ENCODE results near the gene SYDE1. TPM values are rescaled to one million over a fixed set of nuclear protein-coding genes. Genes with fewer than 3 reads are reported as not detected.
A peak's percentile ranks its signal among the peaks of the same experiment; 100 is the strongest.

SYDE1 gene
- total RNA-seq, 4 donors from 2014 or later = 42.8 to 106 (median 77.1) TPM

DNA sequence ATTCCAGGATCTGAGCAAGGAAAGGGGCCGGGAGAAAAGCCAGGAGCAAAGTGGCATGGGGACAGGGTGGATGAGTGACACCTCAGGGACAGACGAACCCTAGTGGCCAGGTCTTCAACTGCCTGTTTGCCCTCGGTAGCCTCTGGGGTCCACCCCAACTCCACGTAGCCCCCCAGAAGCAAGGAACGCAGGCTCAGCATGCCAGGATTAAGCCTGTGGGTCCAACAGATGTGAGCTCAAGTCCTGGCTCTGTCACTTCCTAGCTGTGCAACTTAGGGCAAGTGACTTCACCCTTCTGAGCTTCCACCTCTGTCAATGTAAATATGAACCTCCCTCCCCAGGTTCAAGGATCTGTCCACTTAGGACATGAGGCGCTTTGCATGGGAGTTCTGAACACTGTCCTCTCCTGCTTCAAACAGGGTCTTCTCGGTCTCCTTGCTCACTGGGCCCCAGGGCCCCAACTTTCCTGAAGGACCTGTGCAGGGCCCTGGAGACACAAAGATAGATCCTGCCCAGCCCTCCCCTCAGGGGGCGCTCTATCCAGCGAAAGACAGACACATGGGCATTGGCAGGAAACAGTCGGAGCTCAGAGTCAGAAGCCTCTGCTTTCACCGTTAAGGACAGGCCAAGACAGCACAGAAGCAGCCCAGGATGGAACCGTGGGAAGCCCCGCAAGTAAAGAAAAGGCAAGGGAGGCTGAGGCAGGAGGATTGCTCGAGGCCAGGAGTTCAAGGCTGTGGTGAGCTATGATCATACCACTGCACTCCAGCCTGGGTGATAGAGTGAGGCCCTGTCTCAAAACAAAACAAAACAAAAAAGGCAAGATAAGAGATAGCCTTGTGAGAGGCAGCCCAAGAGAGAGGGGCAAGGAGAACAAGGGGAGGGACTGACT lies 13.2 kb downstream of the SYDE1 start:
- Histone ChIP-seq H3K27ac (replicated peaks in 1 of 4) (no peak overlapping the region), H3K4me3 (no peak overlapping the region), H3K36me3 (peaks cover 50 to 81% (median 79%) of the 10 kb centered on the region in 4 donors), H3K27me3 (no peaks in the 10 kb centered on the region), H3K4me1 (peaks cover 23 to 32% (median 30%) of the 10 kb centered on the region in 4 donors), H3K9me3 (no peaks in the 10 kb centered on the region)
- TF ChIP-seq CTCF (IDR thresholded peaks at IDR 0.05) = no peak
- DNase-seq (ENCODE audit: extremely low spot score) = no peak
- intact Hi-C loops (cut with DNase I) = no loop called here
- 90% methylated on average over 14 of the region's 14 CpGs for WGBS

- peak overlapping the region in 1 of 4 donors; percentile 94 for H3K27ac ChIP-seq (replicated peaks in 1 of 4)
- no peak for TF ChIP-seq POLR2AphosphoS5 (IDR thresholded peaks at IDR 0.05)
- no peak for TF ChIP-seq EP300 (IDR thresholded peaks at IDR 0.05)
- TF ChIP-seq POLR2A (IDR thresholded peaks at IDR 0.05; ENCODE audit: low read depth) = no peak
- TF ChIP-seq CTCF (IDR thresholded peaks at IDR 0.05) = no peak
- peaks cover 19 to 30% (median 29%) of the 10 kb centered on the region in 4 donors for H3K4me1 ChIP-seq
- H3K9me3 ChIP-seq = no peaks in the 10 kb centered on the region
- intact Hi-C loops (cut with DNase I) = no loop called here
- 94% methylated on average over 21 of the region's 21 CpGs for WGBS
- no peaks in the 10 kb centered on the region for H3K27me3 ChIP-seq
- no peak overlapping the region for H3K4me3 ChIP-seq
- DNase-seq (ENCODE audit: extremely low spot score) = no peak
- peaks cover 32 to 60% (median 58%) of the 10 kb centered on the region in 4 donors for H3K36me3 ChIP-seq
Measured at GRCh38 chr19:15122331-15123030, 15.3 kb downstream of the SYDE1 start.

DNA sequence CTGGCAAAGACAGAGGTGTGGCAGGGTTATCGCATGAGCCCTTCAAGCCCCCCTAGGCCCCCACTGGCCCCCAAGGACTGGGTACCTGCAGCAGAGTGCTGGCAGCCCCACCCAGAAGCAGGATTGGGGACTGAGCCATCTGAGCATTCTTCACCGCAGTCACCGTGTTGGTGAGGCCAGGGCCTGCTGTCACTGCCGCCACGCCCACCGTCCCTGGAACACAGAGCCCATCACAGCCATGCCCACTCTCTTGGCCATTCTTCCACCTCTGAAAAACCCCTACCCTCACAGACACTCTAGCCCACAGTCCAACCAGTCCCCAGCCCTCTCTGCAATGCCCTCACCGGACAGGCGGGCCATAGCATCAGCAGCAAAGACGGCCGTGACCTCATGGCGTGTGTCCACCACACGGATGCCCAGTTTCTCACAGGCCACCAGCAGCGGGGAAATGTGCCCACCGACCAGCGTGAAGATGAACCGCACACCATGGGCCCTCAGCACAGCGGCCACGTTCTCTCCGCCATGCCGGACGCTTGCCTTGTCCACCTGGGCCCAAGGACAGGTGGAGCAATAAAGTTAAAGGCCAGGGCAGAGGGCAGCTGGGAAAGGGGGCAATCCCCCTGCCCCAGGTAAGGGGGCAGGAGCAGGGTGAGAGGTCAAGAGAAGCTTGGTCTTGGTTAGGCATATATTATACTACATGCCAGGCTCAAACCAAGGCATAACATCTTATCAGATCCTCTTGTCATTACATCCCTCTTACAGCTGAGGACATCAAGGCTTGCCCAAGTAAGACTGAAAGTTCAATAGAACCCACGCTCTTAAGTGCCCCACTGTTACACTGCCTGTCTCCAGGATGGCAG lies 16.1 kb downstream of the SYDE1 start:
- Histone ChIP-seq H3K36me3 (peaks cover 24 to 52% (median 50%) of the 10 kb centered on the region in 4 donors), H3K9me3 (no peaks in the 10 kb centered on the region), H3K27ac (replicated peaks in 1 of 4) (peak overlapping the region; percentile 85 to 95 (median 94)), H3K27me3 (no peaks in the 10 kb centered on the region), H3K4me3 (no peak overlapping the region), H3K4me1 (peaks cover 19 to 30% (median 29%) of the 10 kb centered on the region in 4 donors)
- WGBS = 97% methylated on average over 15 of the region's 22 CpGs
- DNase-seq (ENCODE audit: extremely low spot score) = no peak
- intact Hi-C loops (cut with DNase I) = no loop called here
- no peak for TF ChIP-seq POLR2A (IDR thresholded peaks at IDR 0.05; ENCODE audit: low read depth)
- no peak for TF ChIP-seq CTCF (IDR thresholded peaks at IDR 0.05)
- TF ChIP-seq EP300 (IDR thresholded peaks at IDR 0.05) = no peak
- TF ChIP-seq POLR2AphosphoS5 (IDR thresholded peaks at IDR 0.05) = no peak

DNA sequence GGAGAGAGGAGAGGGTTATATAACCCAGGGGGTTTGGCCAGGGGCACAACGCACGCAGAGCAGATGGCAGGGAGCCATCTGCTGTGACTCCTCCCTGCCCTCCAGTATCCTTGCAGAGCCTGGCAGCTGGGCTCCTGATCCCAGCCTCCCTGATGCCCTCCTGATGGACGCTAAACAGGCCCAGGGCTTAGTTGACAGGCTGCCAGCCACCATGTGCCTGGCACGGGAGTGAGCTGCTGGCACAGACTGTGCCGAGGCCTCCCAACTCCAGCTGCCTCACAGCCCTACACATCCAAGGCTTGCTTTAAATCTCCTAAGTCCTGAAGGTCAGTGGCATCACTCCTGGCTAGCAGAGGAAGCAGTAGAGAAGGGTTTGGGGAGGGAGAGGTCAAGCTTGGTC lies 16.7 kb downstream of the SYDE1 start:
- intact Hi-C loops (cut with DNase I) = loop anchor here (2.0 kb wide), 1 partner anchor 17 kb away; the partner anchor contains the start of gene SYDE1
- Histone ChIP-seq H3K27me3 (no peaks in the 10 kb centered on the region), H3K4me1 (peaks cover 19 to 30% (median 29%) of the 10 kb centered on the region in 4 donors), H3K9me3 (no peaks in the 10 kb centered on the region), H3K36me3 (peaks cover 18 to 46% (median 44%) of the 10 kb centered on the region in 4 donors), H3K4me3 (peak overlapping the region in 3 of 4 donors; percentile 66 to 95 (median 71)), H3K27ac (replicated peaks in 1 of 4) (peak overlapping the region; percentile 85 to 95 (median 94))
- 33% methylated on average over 2 of the region's 5 CpGs for WGBS
- TF ChIP-seq CTCF (IDR thresholded peaks at IDR 0.05) (no peak), POLR2AphosphoS5 (IDR thresholded peaks at IDR 0.05) (peak; percentile 75 to 77)
- DNase-seq (ENCODE audit: extremely low spot score) = no peak

Measured in esophagus muscularis mucosa (tissue), 4 donors.